ENCODE measurements around the gene CD37. TPM values are rescaled to one million over a fixed set of nuclear protein-coding genes. Genes with fewer than 3 reads are reported as not detected.
"Not testable (repeated sequence)": the region's sequence is repeated elsewhere in the genome, so short reads cannot be mapped to it uniquely, and the experiment has no call there.

The CD37 gene, protein sequence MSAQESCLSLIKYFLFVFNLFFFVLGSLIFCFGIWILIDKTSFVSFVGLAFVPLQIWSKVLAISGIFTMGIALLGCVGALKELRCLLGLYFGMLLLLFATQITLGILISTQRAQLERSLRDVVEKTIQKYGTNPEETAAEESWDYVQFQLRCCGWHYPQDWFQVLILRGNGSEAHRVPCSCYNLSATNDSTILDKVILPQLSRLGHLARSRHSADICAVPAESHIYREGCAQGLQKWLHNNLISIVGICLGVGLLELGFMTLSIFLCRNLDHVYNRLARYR
- not detected in 2 replicates for total RNA-seq (2014; rRNA removed; shearing (Covaris generic))

DNA sequence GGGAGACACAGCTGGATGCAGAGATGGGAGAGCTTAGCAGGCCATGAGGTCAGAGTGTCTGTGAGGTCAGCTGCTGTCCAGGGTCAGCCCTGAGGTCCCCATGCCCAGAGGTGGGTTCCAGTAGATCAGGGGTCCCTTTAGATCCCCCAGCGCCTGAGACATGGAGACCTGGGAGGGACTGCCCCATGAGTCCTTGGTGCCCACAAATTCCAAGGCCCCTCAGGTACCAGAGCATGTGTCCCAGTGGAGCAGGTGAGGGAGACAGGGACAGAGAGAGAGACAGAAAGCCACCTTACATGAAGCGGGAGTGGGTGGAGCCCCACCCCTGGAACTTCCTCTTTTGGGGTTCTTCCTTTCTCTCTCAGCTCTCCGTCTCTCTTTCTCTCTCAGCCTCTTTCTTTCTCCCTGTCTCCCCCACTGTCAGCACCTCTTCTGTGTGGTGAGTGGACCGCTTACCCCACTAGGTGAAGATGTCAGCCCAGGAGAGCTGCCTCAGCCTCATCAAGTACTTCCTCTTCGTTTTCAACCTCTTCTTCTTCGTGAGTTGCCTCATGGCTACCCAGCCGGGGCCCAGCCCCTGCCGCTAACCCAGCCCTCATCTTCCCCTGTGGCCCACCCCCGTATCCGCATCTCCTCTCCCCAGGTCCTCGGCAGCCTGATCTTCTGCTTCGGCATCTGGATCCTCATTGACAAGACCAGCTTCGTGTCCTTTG, at the start of gene CD37:
Gene CD37, plus strand, starts transcription at position 336 of the 713 bp plus-strand sequence. Its CDS starts 135 bp downstream, at position 471.
- no peak for DNase-seq (ENCODE audit: low spot score)

DNA sequence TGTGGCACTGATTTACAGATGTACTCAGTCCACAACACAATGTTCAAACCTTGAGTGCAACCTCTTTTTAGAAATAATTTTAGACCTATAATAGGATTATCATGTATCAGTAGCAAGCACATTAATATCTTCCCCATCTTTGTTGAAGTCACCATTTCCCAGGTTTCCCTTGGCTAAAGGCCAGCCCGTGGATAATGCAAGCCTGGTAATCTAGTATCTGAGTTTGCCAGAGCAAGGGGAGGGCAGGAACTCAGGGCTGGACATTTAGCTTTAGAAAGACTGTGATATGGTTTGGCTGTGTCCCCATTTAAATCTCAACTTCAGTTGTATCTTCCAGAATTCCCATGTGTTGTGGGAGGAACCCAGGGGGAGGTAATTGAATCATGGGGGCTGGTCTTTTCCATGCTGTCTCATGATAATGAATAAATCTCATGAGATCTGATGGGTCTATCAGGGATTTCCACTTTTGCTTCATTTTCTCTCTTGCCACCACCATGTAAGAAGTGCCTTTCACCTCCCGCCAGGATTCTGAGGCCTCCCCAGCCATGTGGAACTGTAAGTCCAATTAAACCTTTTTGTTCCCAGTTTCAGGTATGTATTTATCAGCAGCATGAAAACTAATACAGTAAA, 48.0 kb upstream of the CD37 start:
- no peak for DNase-seq (ENCODE audit: low spot score)

DNA sequence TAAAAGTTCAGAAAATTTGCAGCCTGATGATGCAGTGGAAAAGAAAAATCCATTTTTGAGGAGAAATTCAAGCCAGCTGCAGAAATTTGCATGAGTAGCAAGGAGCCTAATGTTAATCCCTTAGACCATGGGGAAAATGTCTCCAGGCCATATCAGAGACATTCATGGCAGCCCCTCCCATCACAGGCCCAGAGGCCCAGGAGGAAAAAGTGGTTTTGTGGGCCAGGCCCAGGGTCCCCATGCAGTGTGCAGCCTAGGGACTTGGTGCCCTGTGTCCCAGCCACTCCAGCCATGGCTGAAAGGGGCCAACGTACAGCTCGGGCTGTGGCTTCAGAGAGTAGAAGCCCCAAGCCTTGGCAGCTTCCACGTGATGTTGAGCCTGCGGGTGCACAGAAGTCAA, 47.0 kb upstream of the CD37 start:
- not testable (repeated sequence) for DNase-seq (ENCODE audit: low spot score)

- not testable (repeated sequence) for DNase-seq (ENCODE audit: low spot score)
Measured at GRCh38 chr19:49289286-49289685, 45.9 kb upstream of the CD37 start.

- DNase-seq (ENCODE audit: low spot score): no peak
Measured at GRCh38 chr19:49290517-49290916, 44.7 kb upstream of the CD37 start.

DNA sequence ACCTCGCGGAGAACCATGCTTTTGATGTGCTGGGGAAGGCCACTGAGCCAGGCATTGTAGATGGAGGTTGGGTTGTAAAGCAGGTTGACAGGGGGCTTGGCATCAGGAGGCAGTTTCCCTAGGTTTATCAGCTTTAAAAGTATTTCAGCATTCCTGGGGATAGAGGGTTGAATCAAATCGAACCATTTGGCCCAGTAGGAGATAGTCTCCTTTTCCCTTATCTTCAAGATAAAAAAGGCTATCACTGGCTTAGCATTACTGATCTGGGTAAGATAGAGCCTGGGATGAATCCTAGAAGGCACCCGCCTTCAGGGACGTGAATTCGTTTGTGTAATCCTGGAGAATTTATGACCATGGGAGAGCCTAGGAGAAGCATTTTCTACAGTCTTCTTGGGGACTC, 40.8 kb upstream of the CD37 start:
- no peak for DNase-seq (ENCODE audit: low spot score)

- no peak for DNase-seq (ENCODE audit: low spot score)
Measured at GRCh38 chr19:49295208-49295880, 39.9 kb upstream of the CD37 start.

DNA sequence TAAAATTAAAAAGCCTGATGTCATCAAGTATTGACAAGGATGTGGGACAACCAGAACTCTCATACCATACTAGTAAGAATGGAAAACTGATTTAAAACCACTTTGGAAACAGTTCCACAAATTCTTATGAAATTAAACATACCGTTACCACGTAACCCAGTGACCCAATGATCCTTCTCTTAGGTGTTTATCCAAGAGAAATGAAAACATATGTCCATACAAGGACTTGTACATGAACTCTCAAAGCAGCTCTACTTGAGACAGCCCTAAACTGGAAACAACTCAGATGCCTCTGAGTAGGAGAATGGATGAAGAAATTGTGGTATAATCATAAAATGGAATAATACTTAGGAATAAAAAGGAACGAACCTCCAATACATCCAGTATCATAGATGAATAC, 37.8 kb upstream of the CD37 start:
- no peak for DNase-seq (ENCODE audit: low spot score)

DNA sequence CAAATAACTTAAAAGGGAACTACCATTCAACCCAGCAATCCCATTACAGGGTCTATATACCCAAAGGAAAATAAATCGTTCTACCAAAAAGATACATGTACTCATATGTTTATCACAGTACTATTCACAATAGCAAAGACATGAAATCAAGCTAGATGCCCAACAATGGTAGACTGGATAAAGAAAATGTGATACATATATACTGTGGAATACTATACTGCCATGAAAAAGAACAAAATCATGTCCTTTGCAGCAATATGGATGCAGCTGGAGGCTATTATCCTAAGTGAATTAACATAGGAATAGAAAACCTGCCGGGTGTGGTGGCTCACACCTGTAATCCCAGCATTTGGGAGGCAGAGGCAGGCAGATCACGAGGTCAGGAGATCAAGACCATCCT, 36.6 kb upstream of the CD37 start:
- not testable (repeated sequence) for DNase-seq (ENCODE audit: low spot score)

GRCh38 chr19:49301165-49301865, 33.9 kb upstream of the CD37 start:
- peak; percentile 44 for DNase-seq (ENCODE audit: low spot score)

GRCh38 chr19:49301866-49302252, 33.3 kb upstream of the CD37 start:
- DNase-seq (ENCODE audit: low spot score): no peak

- DNase-seq (ENCODE audit: low spot score): not testable (repeated sequence)
Measured at GRCh38 chr19:49306734-49307133, 28.5 kb upstream of the CD37 start.

DNA sequence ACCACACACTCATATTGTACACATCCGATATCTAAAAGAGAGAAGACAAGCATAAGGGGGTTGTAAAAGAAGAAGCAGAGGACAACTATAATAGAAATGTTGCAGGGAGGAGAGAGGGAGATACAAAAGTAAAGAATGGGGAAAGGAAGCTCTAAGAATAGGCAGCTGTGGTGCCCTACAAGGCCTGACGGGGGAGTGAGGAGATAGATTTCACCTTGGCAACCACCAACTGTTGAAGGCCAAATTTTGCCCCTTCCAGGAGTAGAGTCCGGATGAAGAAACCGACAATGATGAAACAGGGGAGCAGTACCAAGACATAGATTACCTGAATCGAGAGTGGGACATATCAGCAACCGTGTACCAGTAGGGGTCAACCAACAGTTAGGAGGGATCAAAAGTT, 26.1 kb upstream of the CD37 start:
- DNase-seq (ENCODE audit: low spot score): no peak

GRCh38 chr19:49315111-49315510, 20.1 kb upstream of the CD37 start:
- no peak for DNase-seq (ENCODE audit: low spot score)

GRCh38 chr19:49316284-49316683, 18.9 kb upstream of the CD37 start:
- no peak for DNase-seq (ENCODE audit: low spot score)

GRCh38 chr19:49318296-49318695, 16.9 kb upstream of the CD37 start:
- DNase-seq (ENCODE audit: low spot score): no peak

DNA sequence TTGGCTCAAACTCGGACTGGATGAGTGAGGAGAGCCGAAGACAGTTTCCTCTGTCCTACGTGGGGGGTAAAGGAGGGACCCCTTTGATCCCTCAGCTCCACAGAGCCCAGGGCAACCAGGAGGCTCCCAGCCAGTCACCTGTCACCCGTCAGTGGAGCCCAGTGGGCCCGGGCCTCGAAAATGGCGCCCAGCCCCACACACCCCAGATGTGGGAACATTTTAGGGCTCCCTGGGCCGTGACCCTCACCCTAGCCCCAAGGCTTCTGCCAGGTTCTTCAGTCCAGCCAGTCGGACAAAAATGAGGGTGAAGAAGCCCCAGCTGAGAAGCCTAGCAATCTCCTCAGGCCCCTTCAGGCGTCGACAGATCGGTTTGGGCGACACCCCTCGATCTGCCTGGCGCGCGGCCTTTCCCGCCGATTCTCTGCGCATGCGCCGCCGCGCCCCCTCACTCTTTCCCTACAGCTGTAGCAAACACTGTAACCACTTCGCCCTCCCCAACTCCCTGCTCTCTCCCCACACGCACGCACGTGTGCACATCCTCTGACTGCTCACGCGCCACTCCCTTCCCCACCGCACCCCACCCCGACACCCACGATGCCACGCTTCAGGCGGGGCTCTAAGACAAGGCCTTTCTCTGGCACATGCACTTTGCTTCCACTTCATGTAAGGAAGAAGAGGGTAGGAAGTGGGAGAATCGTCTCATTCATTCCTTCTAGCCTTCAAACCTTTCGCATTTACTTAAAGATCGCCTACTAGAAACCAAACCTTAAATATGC, 10.2 kb upstream of the CD37 start, which contains the start of gene SLC6A16:
Gene SLC6A16, minus strand, starts transcription at position 391 of the 776 bp plus-strand sequence. CDS start 13,844 bp downstream, outside the sequence.
- DNase-seq (ENCODE audit: low spot score): no peak

DNA sequence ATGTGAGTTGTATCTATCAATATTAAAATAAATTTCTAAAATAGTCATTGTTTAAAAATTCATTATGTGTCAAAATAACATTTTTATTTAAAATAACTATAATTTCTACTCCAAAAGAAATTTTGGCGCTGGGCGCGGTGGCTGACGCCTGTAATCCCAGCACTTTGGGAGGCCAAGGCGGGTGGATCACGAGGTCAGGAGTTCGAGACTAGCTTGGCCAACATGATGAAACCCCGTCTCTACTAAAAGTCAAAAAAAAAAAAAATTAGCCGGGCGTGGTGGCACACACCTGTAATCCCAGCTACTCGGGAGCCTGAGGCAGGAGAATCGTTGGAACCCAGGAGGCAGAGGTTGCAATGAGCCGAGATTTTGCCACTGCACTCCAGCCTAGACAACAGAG, 9.4 kb upstream of the CD37 start:
- not testable (repeated sequence) for DNase-seq (ENCODE audit: low spot score)

- no peak for DNase-seq (ENCODE audit: low spot score)
Measured at GRCh38 chr19:49326165-49326704, 9.0 kb upstream of the CD37 start.

- DNase-seq (ENCODE audit: low spot score): no peak
Measured at GRCh38 chr19:49327878-49328544, 7.2 kb upstream of the CD37 start.
